ENCODE data around the gene SLC22A9. TPM values are rescaled to one million over a fixed set of nuclear protein-coding genes. Genes with fewer than 3 reads are reported as not detected.

The SLC22A9 gene
- total RNA-seq, 8 experiments from 2014 or later: 0.14 to 0.25 TPM; not detected in 6

- H3K27ac ChIP-seq: no peak overlapping the region
- H3K4me1 ChIP-seq (replicated peaks in 1 of 2): no peaks in the 10 kb centered on the region
- ATAC-seq (replicated peaks in 6 of 8): no peak
- H3K4me3 ChIP-seq: no peak overlapping the region
- WGBS, 10 experiments: 0 to 67% (median 58%) methylated on average over 1 to 5 of the region's 6 CpGs; no CpG with 5 or more reads in 4 of the 10 experiments
- in situ Hi-C loops (cut with MboI; ENCODE audit: low pct_unique_long_range_greater_than_20kb in 2 of 9, low sequenced_read_pairs in 9 of 9, unreplicated experiment in 9 of 9): no loop called here
Measured at GRCh38 chr11:63459586-63459985, 90.0 kb downstream of the SLC22A9 start.

Other genes starting within 250 kb of the SLC22A9 start
- gene SLC22A24, start 225.6 kb upstream of the SLC22A9 start, total RNA-seq: not detected
- under 1 TPM in 3 of 8 experiments, not detected in 5; 0.05 to 0.13 (median 0.10) TPM for gene SLC22A25, start 126.2 kb upstream of the SLC22A9 start, total RNA-seq
- gene PLAAT5, start 121.4 kb downstream of the SLC22A9 start, total RNA-seq: 10 to 100 TPM in 1 of 8 experiments, 1 to 10 TPM in 2, under 1 TPM in 3, not detected in 2; 0.31 to 11.0 (median 0.89) TPM
- gene LGALS12, start 136.3 kb downstream of the SLC22A9 start, total RNA-seq: under 1 TPM in 2 of 8 experiments, not detected in 6; 0.13 to 0.36 TPM
- gene PLAAT4, start 167.0 kb downstream of the SLC22A9 start, total RNA-seq: 100 to 1,000 TPM in 2 of 8 experiments, 10 to 100 TPM in 2, under 1 TPM in 2, not detected in 2; 0.58 to 655 (median 64.3) TPM
- 1 to 10 TPM in 1 of 8 experiments, under 1 TPM in 2, not detected in 5; 0.29 to 1.3 (median 0.50) TPM for gene PLAAT2, start 193.6 kb downstream of the SLC22A9 start, total RNA-seq
- 10 to 100 TPM in 7 of 8 experiments, 1 to 10 TPM in 1; 4.4 to 69.5 (median 21.0) TPM for gene PLAAT3, start 244.6 kb downstream of the SLC22A9 start, total RNA-seq

Measured in motor neuron (in vitro differentiated cells).